SU-DHL-6 (cell line): ENCODE measurements around the gene C12orf76.

ENCODE experiments used
- H2AFZ ChIP-seq: fragments of 200-600 bp; sonication (generic); 2 replicates; pipeline ENCODE4 v1.6.1; 2014; ENCODE audit warnings: low read depth, mild to moderate bottlenecking, moderate library complexity, mixed read lengths, antibody characterized with exemption, low read length; ENCODE audit not compliant: severe bottlenecking
- H3F3A ChIP-seq: fragments of 200-600 bp; shearing (Covaris generic); 2 replicates; pipeline ENCODE4 v1.6.0; 2016; ENCODE audit warnings: antibody characterized with exemption, mild to moderate bottlenecking; ENCODE audit not compliant: insufficient read depth
- H3K27ac ChIP-seq: fragments of 200-600 bp; sonication (generic); 2 replicates; pipeline ENCODE4 v1.5.1; 2016; ENCODE audit warnings: low read depth, mild to moderate bottlenecking, low read length, moderate library complexity, mixed read lengths
- H3K27me3 ChIP-seq: fragments of 200-600 bp; sonication (generic), shearing (Covaris generic); 2 replicates; pipeline ENCODE4 v1.6.0; 2014; ENCODE audit warnings: mild to moderate bottlenecking, low read length
- H3K36me3 ChIP-seq: fragments of 200-600 bp; sonication (generic); 2 replicates; pipeline ENCODE4 v1.6.1; 2014; ENCODE audit warnings: mild to moderate bottlenecking, low read length, mixed read lengths
- H3K4me2 ChIP-seq: fragments of 300-600, 200-600 bp; shearing (Covaris generic), sonication (generic); 2 replicates; pipeline ENCODE4 v1.6.0; 2014; ENCODE audit warnings: low read length, low read depth, mild to moderate bottlenecking; ENCODE audit not compliant: poor library complexity, severe bottlenecking
- H3K4me3 ChIP-seq: fragments of 200-600 bp; sonication (generic); 2 replicates; pipeline ENCODE4 v1.5.1; 2014; ENCODE audit warnings: antibody characterized with exemption, low read length, mild to moderate bottlenecking, mixed read lengths; ENCODE audit not compliant: insufficient read depth, poor library complexity, severe bottlenecking
- H3K79me2 ChIP-seq: fragments of 200-600 bp; sonication (generic); 2 replicates; pipeline ENCODE4 v1.6.1; 2014; ENCODE audit warnings: mild to moderate bottlenecking, low read length, moderate library complexity; ENCODE audit not compliant: insufficient read depth
- H3K9ac ChIP-seq: fragments of 200-600 bp; sonication (generic); 2 replicates; pipeline ENCODE4 v1.7.0; 2014; ENCODE audit warnings: mild to moderate bottlenecking, low read length
- H3K9me2 ChIP-seq: fragments of 200-600 bp; sonication (generic); replicated peaks from 2 replicates; pipeline ENCODE4 v1.6.1; 2014; ENCODE audit warnings: low read length; ENCODE audit not compliant: insufficient read depth
- H3K9me3 ChIP-seq: fragments of 200-600 bp; sonication (generic); 2 replicates; pipeline ENCODE4 v1.6.1; 2014; ENCODE audit warnings: low read length, mixed read lengths; ENCODE audit not compliant: insufficient read depth
- H4K20me1 ChIP-seq: fragments of 200-600 bp; sonication (generic); 2 replicates; pipeline ENCODE4 v1.6.1; 2014; ENCODE audit warnings: low read depth, mild to moderate bottlenecking, antibody characterized with exemption, low read length, moderate library complexity, mixed read lengths
- EZH2phosphoT487 ChIP-seq: fragments of 200-600 bp; sonication (generic), shearing (Covaris generic); conservative IDR thresholded peaks from 2 replicates; pipeline ENCODE4 v1.6.1; 2018; ENCODE audit warnings: mild to moderate bottlenecking, antibody characterized with exemption, low read length, moderate library complexity, mixed read lengths
- TF ChIP-seq, protein P1 (sequence below): fragments of 200-600 bp; sonication (generic); IDR thresholded peaks from one replicate; pipeline ENCODE4 v1.5.1; 2017; ENCODE audit warnings: antibody characterized with exemption, mild to moderate bottlenecking, low read length, moderate library complexity; ENCODE audit not compliant: insufficient read depth, poor library complexity, severe bottlenecking

C12orf76 gene

GRCh38 chr12:110028323-110028722 is 20.0 kb downstream of the C12orf76 start:
- TF ChIP-seq, protein P1, sequence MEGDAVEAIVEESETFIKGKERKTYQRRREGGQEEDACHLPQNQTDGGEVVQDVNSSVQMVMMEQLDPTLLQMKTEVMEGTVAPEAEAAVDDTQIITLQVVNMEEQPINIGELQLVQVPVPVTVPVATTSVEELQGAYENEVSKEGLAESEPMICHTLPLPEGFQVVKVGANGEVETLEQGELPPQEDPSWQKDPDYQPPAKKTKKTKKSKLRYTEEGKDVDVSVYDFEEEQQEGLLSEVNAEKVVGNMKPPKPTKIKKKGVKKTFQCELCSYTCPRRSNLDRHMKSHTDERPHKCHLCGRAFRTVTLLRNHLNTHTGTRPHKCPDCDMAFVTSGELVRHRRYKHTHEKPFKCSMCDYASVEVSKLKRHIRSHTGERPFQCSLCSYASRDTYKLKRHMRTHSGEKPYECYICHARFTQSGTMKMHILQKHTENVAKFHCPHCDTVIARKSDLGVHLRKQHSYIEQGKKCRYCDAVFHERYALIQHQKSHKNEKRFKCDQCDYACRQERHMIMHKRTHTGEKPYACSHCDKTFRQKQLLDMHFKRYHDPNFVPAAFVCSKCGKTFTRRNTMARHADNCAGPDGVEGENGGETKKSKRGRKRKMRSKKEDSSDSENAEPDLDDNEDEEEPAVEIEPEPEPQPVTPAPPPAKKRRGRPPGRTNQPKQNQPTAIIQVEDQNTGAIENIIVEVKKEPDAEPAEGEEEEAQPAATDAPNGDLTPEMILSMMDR: no peak
- TF ChIP-seq EZH2phosphoT487: no peak
- H3K9me3 ChIP-seq: no peaks in the 10 kb centered on the region
- no peaks in the 10 kb centered on the region for H4K20me1 ChIP-seq
- H3K36me3 ChIP-seq: peaks cover 67% of the 10 kb centered on the region
- peaks cover 20% of the 10 kb centered on the region for H3F3A ChIP-seq
- H3K9me2 ChIP-seq: no peaks in the 10 kb centered on the region
- no peak overlapping the region for H3K9ac ChIP-seq
- no peak overlapping the region for H3K4me3 ChIP-seq
- no peak overlapping the region for H3K27ac ChIP-seq
- H3K79me2 ChIP-seq: peaks cover 13% of the 10 kb centered on the region; the same call in 1 of the 2 replicates
- no peak overlapping the region for H3K4me2 ChIP-seq
- H3K27me3 ChIP-seq: no peaks in the 10 kb centered on the region
- no peak overlapping the region for H2AFZ ChIP-seq

DNA sequence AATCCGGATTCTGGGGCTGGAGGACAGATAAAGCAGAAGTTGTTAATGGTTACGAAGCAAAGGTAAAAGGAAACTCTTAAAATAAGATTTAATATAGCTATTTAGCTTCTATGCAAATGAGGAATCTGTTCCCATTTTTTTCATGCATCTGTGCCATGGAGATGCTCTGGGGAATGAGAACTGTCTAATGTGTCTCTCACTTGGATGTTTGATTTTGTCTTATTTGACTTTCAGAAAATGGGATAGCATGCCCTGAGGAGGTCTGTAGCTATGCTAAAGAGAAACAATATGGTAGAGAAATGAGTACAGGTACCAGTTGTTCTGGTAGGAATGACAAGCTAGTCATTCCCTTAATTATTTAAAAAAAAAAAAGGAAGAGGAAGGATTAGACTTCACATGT is 24.3 kb downstream of the C12orf76 start:
- no peaks in the 10 kb centered on the region for H3K27me3 ChIP-seq
- H3K79me2 ChIP-seq: peaks cover 44% of the 10 kb centered on the region
- no peaks in the 10 kb centered on the region for H3K9me2 ChIP-seq
- H3K36me3 ChIP-seq: peaks cover 64% of the 10 kb centered on the region
- H4K20me1 ChIP-seq: no peaks in the 10 kb centered on the region
- no peak overlapping the region for H3K4me2 ChIP-seq
- H2AFZ ChIP-seq: no peak overlapping the region
- TF ChIP-seq, protein P1: no peak
- TF ChIP-seq EZH2phosphoT487: no peak
- H3F3A ChIP-seq: no peaks in the 10 kb centered on the region
- no peak overlapping the region for H3K9ac ChIP-seq
- H3K4me3 ChIP-seq: no peak overlapping the region
- H3K9me3 ChIP-seq: no peaks in the 10 kb centered on the region
- no peak overlapping the region for H3K27ac ChIP-seq

- no peak overlapping the region for H3K4me3 ChIP-seq
- no peaks in the 10 kb centered on the region; the same call in 1 of the 2 replicates for H4K20me1 ChIP-seq
- no peak overlapping the region for H3K4me2 ChIP-seq
- no peaks in the 10 kb centered on the region for H3K27me3 ChIP-seq
- H3K9me2 ChIP-seq: no peaks in the 10 kb centered on the region
- H3K9ac ChIP-seq: no peak overlapping the region
- no peak overlapping the region for H2AFZ ChIP-seq
- no peaks in the 10 kb centered on the region for H3K9me3 ChIP-seq
- H3K36me3 ChIP-seq: peaks cover 67% of the 10 kb centered on the region
- no peak overlapping the region for H3K27ac ChIP-seq
- H3K79me2 ChIP-seq: peaks cover 51% of the 10 kb centered on the region
- TF ChIP-seq EZH2phosphoT487: no peak
- TF ChIP-seq, protein P1: no peak
- H3F3A ChIP-seq: peaks cover 3% of the 10 kb centered on the region; the same call in 1 of the 2 replicates
Measured at GRCh38 chr12:110023059-110023980, 25.0 kb downstream of the C12orf76 start.
